OCI-LY3 (cell line): Measurements from ENCODE around the gene KCNIP1.

ENCODE experiments used
- H2AFZ ChIP-seq: fragments of 200-600, 300-600 bp; shearing (Covaris generic); 2 replicates; pipeline ENCODE4 v1.6.0; 2014; ENCODE audit warnings: antibody characterized with exemption, low read depth, low read length
- H3K27ac ChIP-seq: fragments of 200-600, 300-600 bp; sonication (generic); 2 replicates; pipeline ENCODE4 v1.5.1; 2014; ENCODE audit warnings: mild to moderate bottlenecking, low read length, moderate library complexity, mixed read lengths
- H3K27me3 ChIP-seq: fragments of 200-600, 300-600 bp; sonication (generic); 2 replicates; pipeline ENCODE4 v1.6.1; 2014; ENCODE audit warnings: low read depth, low read length, mixed read lengths
- H3K36me3 ChIP-seq: fragments of 200-600, 300-600 bp; sonication (generic); replicated peaks from 2 replicates; pipeline ENCODE3; 2014; ENCODE audit warnings: low read depth, low read length, mixed read lengths
- H3K4me1 ChIP-seq: fragments of 300-600, 200-600 bp; sonication (generic); 2 replicates; pipeline ENCODE4 v1.6.1; 2014; ENCODE audit warnings: low read length, mixed read lengths
- H3K4me2 ChIP-seq: fragments of 200-600, 300-600 bp; sonication (generic); 2 replicates; pipeline ENCODE4 v1.6.1; 2014; ENCODE audit warnings: low read length, mixed read lengths
- H3K4me3 ChIP-seq: fragments of 300-600, 200-600 bp; sonication (generic); 2 replicates; pipeline ENCODE4 v1.5.1; 2014; ENCODE audit warnings: antibody characterized with exemption, mild to moderate bottlenecking, low read length, moderate library complexity
- H3K79me2 ChIP-seq: fragments of 300-600, 200-600 bp; shearing (Covaris generic); 2 replicates; pipeline ENCODE4 v1.6.1; 2014; ENCODE audit warnings: mild to moderate bottlenecking, low read length, mixed read lengths
- H3K9ac ChIP-seq: fragments of 300-600, 200-600 bp; shearing (Covaris generic); 2 replicates; pipeline ENCODE4 v1.6.0; 2014; ENCODE audit warnings: mild to moderate bottlenecking, low read length, moderate library complexity
- H3K9me3 ChIP-seq: fragments of 200-600, 300-600 bp; shearing (Covaris generic); 2 replicates; pipeline ENCODE4 v1.6.1; 2014; ENCODE audit warnings: low read length, mixed read lengths; ENCODE audit not compliant: insufficient read depth
- H4K20me1 ChIP-seq: fragments of 200-600, 300-600 bp; sonication (generic); 2 replicates; pipeline ENCODE4 v1.6.1; 2016; ENCODE audit warnings: low read length, mixed read lengths; ENCODE audit not compliant: insufficient read depth
- EZH2phosphoT487 ChIP-seq: fragments of 200-600 bp; shearing (Covaris generic); IDR thresholded peaks from 2 replicates; pipeline ENCODE4 v1.6.1; 2018; ENCODE audit warnings: antibody characterized with exemption, mixed run types, low read depth
- TF ChIP-seq, protein P1 (sequence below): fragments of 200-600, 300-600 bp; sonication (generic); IDR thresholded peaks from 2 replicates; pipeline ENCODE4 v1.5.1; 2014; ENCODE audit warnings: antibody characterized with exemption, low read length, low read depth

KCNIP1 gene

DNA sequence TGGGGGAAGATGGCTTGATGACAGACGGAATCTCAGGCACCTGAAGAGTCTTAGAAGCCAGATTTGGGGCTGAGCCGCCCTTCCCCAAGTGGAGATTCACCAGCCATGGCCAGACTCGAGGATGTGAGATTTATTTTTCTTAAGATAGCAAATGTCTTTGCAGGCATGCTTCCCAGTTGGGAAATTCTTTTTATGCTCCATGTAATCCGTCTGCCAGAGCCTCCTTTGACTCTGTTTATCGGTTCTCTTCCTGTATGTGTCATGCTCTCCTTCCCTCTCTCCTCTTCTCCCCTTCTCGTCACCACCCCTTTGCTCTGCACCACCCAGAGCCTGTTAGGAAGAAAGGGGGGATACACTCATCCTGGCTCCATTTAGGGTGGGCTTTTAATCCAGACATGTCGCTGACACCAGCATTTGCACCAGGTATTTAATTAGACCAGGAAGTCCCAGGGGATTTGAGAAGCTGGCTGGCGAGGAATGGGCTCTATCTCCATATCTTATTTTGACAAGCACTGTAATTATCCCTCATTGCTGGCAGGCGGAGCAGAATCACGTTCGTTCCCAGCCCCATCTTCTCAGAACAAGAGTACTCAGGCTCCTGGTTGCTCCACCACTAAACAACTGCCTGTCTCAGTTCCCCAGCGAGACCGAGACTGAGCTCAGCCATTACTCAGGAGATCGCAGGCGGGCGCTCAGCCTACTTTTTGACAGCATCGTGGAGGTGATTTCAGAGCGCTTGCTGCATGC, 50.9 kb downstream of the KCNIP1 start:
- Histone ChIP-seq H3K4me1 (peaks cover 10% of the 10 kb centered on the region), H3K27me3 (peaks cover 41% of the 10 kb centered on the region), H3K4me3 (peak overlapping the region; percentile 48), H2AFZ (peak overlapping the region; percentile 51; the same call in 1 of the 2 replicates), H3K9ac (no peak overlapping the region), H3K79me2 (no peaks in the 10 kb centered on the region), H3K27ac (no peak overlapping the region), H3K9me3 (no peaks in the 10 kb centered on the region), H3K4me2 (peak overlapping the region; percentile 77), H3K36me3 (no peaks in the 10 kb centered on the region), H4K20me1 (no peaks in the 10 kb centered on the region)
- TF ChIP-seq EZH2phosphoT487 = no peak
- TF ChIP-seq, protein P1, sequence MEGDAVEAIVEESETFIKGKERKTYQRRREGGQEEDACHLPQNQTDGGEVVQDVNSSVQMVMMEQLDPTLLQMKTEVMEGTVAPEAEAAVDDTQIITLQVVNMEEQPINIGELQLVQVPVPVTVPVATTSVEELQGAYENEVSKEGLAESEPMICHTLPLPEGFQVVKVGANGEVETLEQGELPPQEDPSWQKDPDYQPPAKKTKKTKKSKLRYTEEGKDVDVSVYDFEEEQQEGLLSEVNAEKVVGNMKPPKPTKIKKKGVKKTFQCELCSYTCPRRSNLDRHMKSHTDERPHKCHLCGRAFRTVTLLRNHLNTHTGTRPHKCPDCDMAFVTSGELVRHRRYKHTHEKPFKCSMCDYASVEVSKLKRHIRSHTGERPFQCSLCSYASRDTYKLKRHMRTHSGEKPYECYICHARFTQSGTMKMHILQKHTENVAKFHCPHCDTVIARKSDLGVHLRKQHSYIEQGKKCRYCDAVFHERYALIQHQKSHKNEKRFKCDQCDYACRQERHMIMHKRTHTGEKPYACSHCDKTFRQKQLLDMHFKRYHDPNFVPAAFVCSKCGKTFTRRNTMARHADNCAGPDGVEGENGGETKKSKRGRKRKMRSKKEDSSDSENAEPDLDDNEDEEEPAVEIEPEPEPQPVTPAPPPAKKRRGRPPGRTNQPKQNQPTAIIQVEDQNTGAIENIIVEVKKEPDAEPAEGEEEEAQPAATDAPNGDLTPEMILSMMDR = no peak

DNA sequence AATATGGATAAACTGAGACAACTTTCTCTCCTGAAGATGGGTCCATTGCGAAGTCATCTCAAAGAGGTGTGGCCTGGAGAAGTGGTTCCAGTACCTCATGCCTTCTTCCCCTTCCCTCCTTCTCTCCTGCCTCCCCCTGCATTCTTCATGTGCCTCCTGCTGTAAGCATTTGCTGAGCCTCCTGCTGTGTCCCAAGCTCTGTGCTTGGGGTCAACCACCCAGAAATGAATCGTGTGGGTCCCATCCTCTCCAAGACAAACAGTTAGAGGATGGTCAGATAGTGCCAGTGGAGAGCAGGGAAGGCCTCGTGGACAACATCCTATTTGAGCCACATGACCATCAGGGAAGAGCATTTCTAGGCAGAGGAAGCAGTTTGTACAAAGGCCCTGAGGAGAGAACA, 53.5 kb downstream of the KCNIP1 start:
- H3K79me2 ChIP-seq = no peaks in the 10 kb centered on the region
- TF ChIP-seq EZH2phosphoT487 = no peak
- TF ChIP-seq, protein P1 = no peak
- no peak overlapping the region for H3K9ac ChIP-seq
- no peaks in the 10 kb centered on the region for H3K36me3 ChIP-seq
- H3K27ac ChIP-seq = no peak overlapping the region
- H3K4me3 ChIP-seq = no peak overlapping the region
- no peaks in the 10 kb centered on the region for H3K9me3 ChIP-seq
- no peak overlapping the region for H2AFZ ChIP-seq
- H3K27me3 ChIP-seq = peaks cover 56% of the 10 kb centered on the region
- H4K20me1 ChIP-seq = no peaks in the 10 kb centered on the region
- H3K4me1 ChIP-seq = peaks cover 14% of the 10 kb centered on the region
- no peak overlapping the region for H3K4me2 ChIP-seq

DNA sequence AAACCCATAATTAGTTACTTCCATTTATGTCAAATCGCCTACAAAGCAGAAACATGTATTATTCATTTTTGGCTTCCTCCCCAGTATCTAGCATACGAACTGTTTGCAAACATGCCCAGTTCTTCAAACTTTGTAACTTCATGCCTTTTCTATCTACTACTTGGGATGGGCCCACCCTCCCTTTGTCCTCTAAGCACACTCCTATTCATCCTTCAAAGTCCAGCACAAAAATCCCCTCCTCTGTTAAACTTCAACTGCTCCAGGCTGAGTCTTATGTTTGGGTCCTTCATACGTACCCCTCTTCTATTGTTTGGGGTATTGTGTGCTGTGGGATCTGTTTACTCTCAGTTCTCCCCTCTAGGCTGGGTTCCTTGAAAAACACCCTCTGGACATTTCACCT, 55.5 kb downstream of the KCNIP1 start:
- peaks cover 65% of the 10 kb centered on the region for H3K27me3 ChIP-seq
- H3K4me3 ChIP-seq = no peak overlapping the region
- H3K79me2 ChIP-seq = no peaks in the 10 kb centered on the region
- H3K9ac ChIP-seq = no peak overlapping the region
- no peaks in the 10 kb centered on the region for H4K20me1 ChIP-seq
- no peaks in the 10 kb centered on the region for H3K36me3 ChIP-seq
- H3K9me3 ChIP-seq = no peaks in the 10 kb centered on the region
- TF ChIP-seq, protein P1 = no peak
- no peak for TF ChIP-seq EZH2phosphoT487
- no peak overlapping the region for H2AFZ ChIP-seq
- H3K4me2 ChIP-seq = no peak overlapping the region
- H3K27ac ChIP-seq = no peak overlapping the region
- H3K4me1 ChIP-seq = peaks cover 14% of the 10 kb centered on the region

GRCh38 chr5:170560938-170561337, 57.1 kb downstream of the KCNIP1 start:
- TF ChIP-seq, protein P1 = no peak
- TF ChIP-seq EZH2phosphoT487 = no peak
- Histone ChIP-seq H3K4me2 (no peak overlapping the region), H3K4me1 (peaks cover 4% of the 10 kb centered on the region; the same call in 1 of the 2 replicates), H2AFZ (no peak overlapping the region), H3K27ac (no peak overlapping the region), H4K20me1 (no peaks in the 10 kb centered on the region), H3K79me2 (no peaks in the 10 kb centered on the region), H3K4me3 (no peak overlapping the region), H3K9ac (no peak overlapping the region), H3K27me3 (peaks cover 74% of the 10 kb centered on the region), H3K36me3 (no peaks in the 10 kb centered on the region), H3K9me3 (no peaks in the 10 kb centered on the region)
